ENCODE data around the gene DOCK11. TPM values are rescaled to one million over a fixed set of nuclear protein-coding genes. Genes with fewer than 3 reads are reported as not detected.

DOCK11 gene
- polyA plus RNA-seq, 1 of the 3 experiments (the other 2 are of a cell fraction) = 34.8 TPM

GRCh38 chrX:118621081-118621759 lies 125.6 kb downstream of the DOCK11 start:
- Histone ChIP-seq H3K36me3 (replicated peaks in 1 of 2; ENCODE audit: control insufficient read depth in 1 of 2, insufficient read depth in 2 of 2, low read length in 1 of 2) (peaks cover 4 to 13% of the 10 kb centered on the region in 2 experiments), H3K4me1 (ENCODE audit: control insufficient read depth in 1 of 2, insufficient read depth in 2 of 2, low read depth in 1 of 2, low read length in 1 of 2) (no peaks in the 10 kb centered on the region), H4K20me1 (ENCODE audit: insufficient read depth) (no peaks in the 10 kb centered on the region), H3K79me2 (ENCODE audit: insufficient read depth) (no peaks in the 10 kb centered on the region), H3K9ac (no peak overlapping the region), H3F3A (replicated peaks; ENCODE audit: insufficient read depth) (no peaks in the 10 kb centered on the region), H3K4me2 (no peak overlapping the region), H3K4me3 (ENCODE audit: low read depth in 2 of 2, low read length in 1 of 2) (no peak overlapping the region), H3K9me3 (no peaks in the 10 kb centered on the region), H3K27me3 (ENCODE audit: insufficient read depth) (no peaks in the 10 kb centered on the region), H3K27ac (ENCODE audit: low read depth in 2 of 2, low read length in 1 of 2) (no peak overlapping the region), H3K9me2 (no peaks in the 10 kb centered on the region), H2AFZ (ENCODE audit: low read depth) (no peak overlapping the region)
- DNase-seq = no peak
- ChIA-PET CTCF (interaction anchor here (1.1 to 1.4 kb wide), 2 partner anchors 19 to 187 kb away, joined by 3 to 5 read pairs; no protein-coding TSS in a partner anchor), POLR2A (no interaction called here)
- 61% methylated on average over 8 of the region's 8 CpGs for WGBS (ENCODE audit: low lambda C conversion rate)
- TF ChIP-seq RXRA (IDR thresholded peaks at IDR 0.05; ENCODE audit: borderline replicate concordance, low read depth) = no peak
- TF ChIP-seq SIN3A (IDR thresholded peaks at IDR 0.05; ENCODE audit: borderline replicate concordance, low read depth, low read length) = no peak
- no peak for TF ChIP-seq TAF1 (IDR thresholded peaks at IDR 0.05; ENCODE audit: borderline replicate concordance, low read depth, low read length)
- no peak for TF ChIP-seq POLR2AphosphoS5 (IDR thresholded peaks at IDR 0.05; ENCODE audit: low read depth, low read length)
- no peak for TF ChIP-seq JUND (IDR thresholded peaks at IDR 0.05)
- TF ChIP-seq RCOR1 (IDR thresholded peaks at IDR 0.05; ENCODE audit: low read length) = no peak
- no peak for TF ChIP-seq RFX5 (IDR thresholded peaks at IDR 0.05; ENCODE audit: low read length)
- no peak for TF ChIP-seq MEF2A (IDR thresholded peaks at IDR 0.05; ENCODE audit: borderline replicate concordance, low read depth)
- TF ChIP-seq EZH2phosphoT487 (IDR thresholded peaks at IDR 0.05; ENCODE audit: borderline replicate concordance, low read depth) = no peak
- TF ChIP-seq IRF3 (IDR thresholded peaks at IDR 0.05; ENCODE audit: low read depth, low read length) = no peak
- no peak for TF ChIP-seq EP300 (IDR thresholded peaks at IDR 0.05; ENCODE audit: borderline replicate concordance in 1 of 2, low read depth in 1 of 2, low read length in 1 of 2)
- TF ChIP-seq CHD2 (IDR thresholded peaks at IDR 0.05; ENCODE audit: low read length, partially characterized antibody) = no peak

DNA sequence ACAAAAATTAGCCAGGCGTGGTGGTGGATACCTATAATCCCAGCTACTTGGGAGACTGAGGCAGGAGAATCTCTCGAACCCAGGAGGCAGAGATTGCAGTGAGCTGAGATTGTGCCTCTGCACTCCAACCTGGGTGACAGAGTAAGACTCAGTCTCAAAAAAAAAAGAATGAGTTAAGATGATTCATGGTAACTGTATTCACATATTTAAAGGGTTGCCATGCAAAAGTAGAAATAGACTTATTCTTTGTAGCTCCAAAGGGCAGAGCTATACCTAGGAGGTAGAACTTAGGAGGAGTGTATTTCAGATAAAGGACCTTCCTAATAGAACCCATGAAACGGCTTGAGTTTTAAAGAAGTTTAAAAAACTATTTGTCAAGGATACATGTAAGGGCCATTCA lies 127.4 kb downstream of the DOCK11 start:
- H4K20me1 ChIP-seq (ENCODE audit: insufficient read depth) = no peaks in the 10 kb centered on the region
- no peak overlapping the region for H3K9ac ChIP-seq
- H3K36me3 ChIP-seq (replicated peaks in 1 of 2; ENCODE audit: control insufficient read depth in 1 of 2, insufficient read depth in 2 of 2, low read length in 1 of 2) = peaks cover 2 to 14% of the 10 kb centered on the region in 2 experiments
- no peak overlapping the region for H3K4me3 ChIP-seq (ENCODE audit: low read depth in 2 of 2, low read length in 1 of 2)
- no peak for DNase-seq
- H3K27ac ChIP-seq (ENCODE audit: low read depth in 2 of 2, low read length in 1 of 2) = no peak overlapping the region
- H3K27me3 ChIP-seq (ENCODE audit: insufficient read depth) = no peaks in the 10 kb centered on the region
- no peak overlapping the region for H2AFZ ChIP-seq (ENCODE audit: low read depth)
- ChIA-PET POLR2A (no interaction called here), CTCF (interaction anchor here (0.9 to 2.4 kb wide), 5 partner anchors 9 to 216 kb away, joined by 3 to 7 read pairs (median 4); no protein-coding TSS in a partner anchor)
- H3K9me3 ChIP-seq = no peaks in the 10 kb centered on the region
- H3K4me1 ChIP-seq (ENCODE audit: control insufficient read depth in 1 of 2, insufficient read depth in 2 of 2, low read depth in 1 of 2, low read length in 1 of 2) = no peaks in the 10 kb centered on the region
- no peaks in the 10 kb centered on the region for H3K9me2 ChIP-seq
- no peaks in the 10 kb centered on the region for H3K79me2 ChIP-seq (ENCODE audit: insufficient read depth)
- H3F3A ChIP-seq (replicated peaks; ENCODE audit: insufficient read depth) = no peaks in the 10 kb centered on the region
- WGBS (ENCODE audit: low lambda C conversion rate) = 39% methylated on average over 3 of the region's 3 CpGs
- no peak overlapping the region for H3K4me2 ChIP-seq
- TF ChIP-seq NFIC (IDR thresholded peaks at IDR 0.05; ENCODE audit: borderline replicate concordance) (no peak), POLR2AphosphoS5 (IDR thresholded peaks at IDR 0.05; ENCODE audit: low read depth, low read length) (no peak), FOXJ3 (CRISPR knock-in tag; IDR thresholded peaks at IDR 0.05) (no peak), CHD2 (IDR thresholded peaks at IDR 0.05; ENCODE audit: low read length, partially characterized antibody) (no peak), TCF12 (IDR thresholded peaks at IDR 0.05) (no peak), NRF1 (IDR thresholded peaks at IDR 0.05; ENCODE audit: low read depth, low read length) (no peak), YY1 (IDR thresholded peaks at IDR 0.05; ENCODE audit: low read depth) (no peak), JUND (IDR thresholded peaks at IDR 0.05) (no peak), MXI1 (IDR thresholded peaks at IDR 0.05; ENCODE audit: low read depth, low read length) (no peak), FOXM1 (IDR thresholded peaks at IDR 0.05; ENCODE audit: low read depth) (no peak), MEF2A (IDR thresholded peaks at IDR 0.05; ENCODE audit: borderline replicate concordance, low read depth) (no peak), RXRA (IDR thresholded peaks at IDR 0.05; ENCODE audit: borderline replicate concordance, low read depth) (no peak), MAX (IDR thresholded peaks at IDR 0.05; ENCODE audit: low read depth) (no peak), FOSL2 (IDR thresholded peaks at IDR 0.05; ENCODE audit: borderline replicate concordance, low read depth) (no peak), IRF3 (IDR thresholded peaks at IDR 0.05; ENCODE audit: low read depth, low read length) (no peak)
- TF ChIP-seq, protein P1, sequence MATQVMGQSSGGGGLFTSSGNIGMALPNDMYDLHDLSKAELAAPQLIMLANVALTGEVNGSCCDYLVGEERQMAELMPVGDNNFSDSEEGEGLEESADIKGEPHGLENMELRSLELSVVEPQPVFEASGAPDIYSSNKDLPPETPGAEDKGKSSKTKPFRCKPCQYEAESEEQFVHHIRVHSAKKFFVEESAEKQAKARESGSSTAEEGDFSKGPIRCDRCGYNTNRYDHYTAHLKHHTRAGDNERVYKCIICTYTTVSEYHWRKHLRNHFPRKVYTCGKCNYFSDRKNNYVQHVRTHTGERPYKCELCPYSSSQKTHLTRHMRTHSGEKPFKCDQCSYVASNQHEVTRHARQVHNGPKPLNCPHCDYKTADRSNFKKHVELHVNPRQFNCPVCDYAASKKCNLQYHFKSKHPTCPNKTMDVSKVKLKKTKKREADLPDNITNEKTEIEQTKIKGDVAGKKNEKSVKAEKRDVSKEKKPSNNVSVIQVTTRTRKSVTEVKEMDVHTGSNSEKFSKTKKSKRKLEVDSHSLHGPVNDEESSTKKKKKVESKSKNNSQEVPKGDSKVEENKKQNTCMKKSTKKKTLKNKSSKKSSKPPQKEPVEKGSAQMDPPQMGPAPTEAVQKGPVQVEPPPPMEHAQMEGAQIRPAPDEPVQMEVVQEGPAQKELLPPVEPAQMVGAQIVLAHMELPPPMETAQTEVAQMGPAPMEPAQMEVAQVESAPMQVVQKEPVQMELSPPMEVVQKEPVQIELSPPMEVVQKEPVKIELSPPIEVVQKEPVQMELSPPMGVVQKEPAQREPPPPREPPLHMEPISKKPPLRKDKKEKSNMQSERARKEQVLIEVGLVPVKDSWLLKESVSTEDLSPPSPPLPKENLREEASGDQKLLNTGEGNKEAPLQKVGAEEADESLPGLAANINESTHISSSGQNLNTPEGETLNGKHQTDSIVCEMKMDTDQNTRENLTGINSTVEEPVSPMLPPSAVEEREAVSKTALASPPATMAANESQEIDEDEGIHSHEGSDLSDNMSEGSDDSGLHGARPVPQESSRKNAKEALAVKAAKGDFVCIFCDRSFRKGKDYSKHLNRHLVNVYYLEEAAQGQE (IDR thresholded peaks at IDR 0.05; ENCODE audit: low read depth, low read length) = no peak
